Endometrial microvascular endothelial cells (primary cell): ENCODE measurements around the gene C17orf58. TPM values are rescaled to one million over a fixed set of nuclear protein-coding genes. Genes with fewer than 3 reads are reported as not detected.
"Not testable (repeated sequence)": the region's sequence is repeated elsewhere in the genome, so short reads cannot be mapped to it uniquely, and the experiment has no call there.

ENCODE experiments used
- in situ Hi-C: cut with HindIII; loops from 2 replicates; pipeline ENCODE4 v1.10.0; 2017; ENCODE audit warnings: low sequenced_read_pairs, low pct_unique_long_range_greater_than_20kb; ENCODE audit errors: inconsistent ontology term
- total RNA-seq: library from RNA; depleted of rRNA; stranded (reverse); fragments of >200 nt; gene quantifications from one replicate; pipeline ENCODE4 v1.2.3, GENCODE V29; 2015; ENCODE audit errors: inconsistent ontology term

C17orf58 gene
- total RNA-seq = 10.3 TPM

DNA sequence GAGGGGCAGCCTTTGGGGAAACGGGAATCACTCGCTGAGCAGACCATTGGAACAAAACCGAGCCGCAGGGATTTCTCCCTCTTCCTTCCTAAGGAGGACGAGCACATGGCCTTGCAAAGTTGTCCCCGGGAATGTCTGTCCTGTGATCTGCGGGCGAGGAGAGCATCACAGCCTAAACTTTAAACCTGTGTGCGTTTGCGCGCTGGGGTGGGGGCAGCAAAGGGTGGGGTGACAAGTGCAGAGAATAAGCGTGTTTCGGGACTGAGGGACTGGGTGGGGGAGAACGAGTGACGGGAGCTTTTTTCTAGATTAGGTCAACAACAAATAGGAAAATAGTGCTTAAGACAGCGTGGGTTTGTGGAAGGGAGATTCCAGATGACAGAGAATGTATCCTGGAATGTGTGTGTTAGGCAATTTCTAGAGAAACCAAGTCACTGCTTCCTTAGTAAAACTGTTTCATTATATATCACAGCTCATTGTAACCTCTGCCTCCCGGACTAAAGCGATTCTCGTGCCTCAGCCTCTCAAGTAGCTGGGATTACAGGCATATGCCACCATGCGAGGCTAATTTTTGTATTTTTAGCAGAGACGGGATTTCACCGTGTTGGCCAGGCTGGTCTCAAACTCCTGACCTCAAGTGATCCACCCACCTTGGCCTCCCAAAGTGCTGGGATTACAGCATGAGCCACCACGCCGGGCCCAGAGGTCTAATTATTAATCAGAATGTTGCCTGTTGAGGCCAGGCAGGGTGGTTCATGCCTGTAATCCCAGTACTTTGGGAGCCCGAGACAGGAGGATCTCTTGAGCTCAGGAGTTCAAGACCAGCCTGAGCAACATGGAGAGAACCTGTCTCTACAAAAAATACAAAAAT is at the start of gene C17orf58:
TSS of gene C17orf58 (minus strand) at position 169 of the 871 bp plus-strand sequence. CDS start 271 bp downstream, outside the sequence.
- in situ Hi-C loops = not testable (repeated sequence)

DNA sequence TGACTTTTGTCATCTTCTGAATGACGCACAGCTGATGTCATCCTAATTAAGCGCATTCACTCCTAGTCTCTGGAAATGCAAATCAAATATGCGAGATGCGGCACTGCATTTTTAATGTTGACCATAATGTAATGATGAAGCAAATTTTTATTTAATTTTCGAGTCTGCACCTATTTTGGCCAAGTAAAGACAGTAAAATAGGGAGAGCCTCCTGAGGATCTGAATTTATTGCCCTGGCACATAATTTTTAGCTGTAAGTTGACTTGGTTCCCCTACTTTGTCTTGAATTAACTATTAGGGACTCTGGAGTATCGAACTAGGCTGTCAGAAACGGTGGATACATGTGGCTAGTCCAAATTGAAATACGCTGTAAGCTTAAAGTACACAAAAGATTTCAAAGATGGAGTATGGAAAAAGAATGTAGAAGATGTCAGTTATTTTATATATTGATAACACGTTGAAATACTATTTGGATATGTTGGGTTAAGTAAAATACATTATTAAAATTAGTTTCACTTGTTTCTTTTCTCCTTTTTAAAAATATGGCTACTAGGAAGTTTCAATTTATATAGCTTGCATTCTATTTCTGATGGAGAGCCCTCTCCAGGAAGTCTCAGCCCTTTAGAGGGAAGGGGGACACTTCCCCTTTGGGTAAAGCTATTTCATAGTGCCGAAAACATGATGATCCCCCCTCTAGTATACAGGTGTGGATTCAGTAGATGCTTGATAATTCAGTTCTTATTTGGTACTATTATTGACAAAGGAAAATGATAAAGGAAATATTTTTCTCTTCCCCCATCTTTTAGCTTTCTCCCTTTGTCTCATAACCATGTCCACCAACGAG is 40.3 kb upstream of the C17orf58 start:
- in situ Hi-C loops = no loop called here

DNA sequence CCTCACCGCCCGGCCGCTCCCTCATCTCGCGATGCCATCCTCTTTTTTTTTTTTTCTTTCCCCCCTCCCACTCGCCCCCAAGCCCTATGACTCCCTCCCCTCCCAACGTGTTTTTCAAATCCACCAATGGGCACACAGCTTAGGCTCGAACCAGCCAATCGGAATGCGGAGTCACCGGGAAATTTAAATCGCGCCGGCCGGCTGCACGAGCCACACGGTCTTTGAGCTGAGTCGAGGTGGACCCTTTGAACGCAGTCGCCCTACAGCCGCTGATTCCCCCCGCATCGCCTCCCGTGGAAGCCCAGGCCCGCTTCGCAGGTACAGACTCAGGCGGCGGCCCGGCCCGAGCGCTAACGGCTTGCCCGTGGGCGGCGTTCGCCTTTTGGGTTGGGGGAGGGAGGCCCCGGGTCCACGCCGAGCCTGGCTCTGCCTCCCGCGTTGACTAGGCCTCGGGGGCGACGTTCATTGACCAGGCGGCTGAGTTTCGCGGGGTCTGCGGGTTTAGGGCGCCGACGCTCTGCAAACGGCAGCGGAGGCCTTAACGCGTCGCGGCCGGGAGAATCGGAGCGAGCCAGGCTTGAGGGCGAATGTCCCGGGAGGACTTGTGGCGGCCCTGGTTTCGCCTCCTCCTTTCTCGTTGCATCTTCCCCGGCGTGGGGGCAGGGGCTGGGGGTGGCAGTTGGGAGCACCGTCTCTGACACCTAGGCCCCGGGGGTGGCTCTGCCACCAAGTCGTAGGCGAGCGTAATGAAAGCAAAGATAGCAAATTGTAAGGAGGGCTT is 39.4 kb upstream of the C17orf58 start, which contains the start of gene KPNA2:
TSS of gene KPNA2 (plus strand) at position 213 of the 781 bp plus-strand sequence. CDS start 1,398 bp downstream, outside the sequence.
- in situ Hi-C loops = no loop called here

DNA sequence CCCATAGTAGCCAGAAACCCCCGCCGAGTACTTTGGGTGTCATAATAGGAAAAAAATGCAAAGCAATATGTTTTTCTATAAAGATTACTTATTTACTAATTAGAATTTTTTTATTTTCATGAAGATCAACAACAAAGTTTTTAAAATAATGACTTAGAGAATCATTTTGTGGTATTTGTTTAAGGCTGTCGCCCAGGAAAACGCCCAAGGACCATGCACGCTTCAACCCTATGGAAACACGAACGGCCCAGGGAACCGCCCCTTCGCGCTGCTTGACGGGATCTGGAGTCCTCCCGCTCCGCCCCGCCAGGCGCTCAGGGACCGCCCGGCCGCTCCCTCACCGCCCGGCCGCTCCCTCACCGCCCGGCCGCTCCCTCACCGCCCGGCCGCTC is 38.9 kb upstream of the C17orf58 start:
- in situ Hi-C loops = no loop called here

DNA sequence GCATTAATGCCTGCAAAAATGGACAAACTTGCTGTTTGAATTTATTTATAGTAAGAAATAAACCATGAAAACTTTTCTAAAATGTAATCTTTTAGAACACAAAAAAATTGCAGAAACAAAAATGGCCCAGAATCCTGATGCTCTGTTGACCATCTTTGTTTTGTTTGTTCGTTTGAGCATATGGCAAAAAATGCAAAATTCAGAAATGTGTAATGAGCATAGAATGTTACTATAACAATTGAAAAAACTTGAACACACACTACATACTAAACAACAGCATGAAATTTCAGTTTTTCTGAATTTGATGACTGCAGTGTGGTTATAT is 38.1 kb upstream of the C17orf58 start:
- in situ Hi-C loops = no loop called here

DNA sequence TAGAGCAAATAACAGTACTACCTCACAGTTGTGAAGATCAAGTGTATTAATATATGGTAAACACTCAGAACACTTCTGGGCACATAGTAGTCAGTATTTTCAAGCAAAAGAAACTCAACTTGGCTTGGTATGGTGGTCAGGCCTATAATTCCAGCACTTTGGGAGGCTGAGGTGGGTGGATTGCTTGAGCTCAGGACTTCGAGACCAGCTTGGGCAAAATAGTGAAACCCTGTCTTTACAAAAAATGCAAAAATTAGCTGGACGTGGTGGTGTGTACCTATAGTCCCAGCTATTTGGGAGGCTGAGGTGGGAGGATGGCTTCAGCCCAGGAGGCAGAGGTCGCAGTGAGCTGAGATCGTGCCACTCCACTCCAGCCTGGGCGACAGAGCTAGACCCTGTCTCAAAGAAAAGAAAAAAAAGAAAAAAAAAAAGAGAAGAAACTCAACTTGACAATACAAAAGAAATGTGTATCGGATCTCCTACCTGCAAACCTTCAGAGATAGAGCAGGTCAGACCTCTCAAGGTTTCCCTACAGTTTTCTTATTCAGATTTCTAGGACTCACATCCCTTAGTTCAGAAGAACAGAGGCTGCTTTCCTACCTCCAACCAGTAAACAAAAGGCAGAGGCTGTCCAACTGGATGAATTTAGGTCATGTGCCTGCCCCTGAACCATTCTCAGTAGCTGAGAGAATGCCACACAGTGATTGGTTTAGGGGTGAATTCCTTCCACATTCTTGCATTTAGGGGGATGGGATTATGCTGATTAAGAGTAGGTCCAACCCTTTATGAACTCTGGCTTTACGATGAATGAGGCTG is 37.6 kb upstream of the C17orf58 start:
- in situ Hi-C loops = no loop called here

DNA sequence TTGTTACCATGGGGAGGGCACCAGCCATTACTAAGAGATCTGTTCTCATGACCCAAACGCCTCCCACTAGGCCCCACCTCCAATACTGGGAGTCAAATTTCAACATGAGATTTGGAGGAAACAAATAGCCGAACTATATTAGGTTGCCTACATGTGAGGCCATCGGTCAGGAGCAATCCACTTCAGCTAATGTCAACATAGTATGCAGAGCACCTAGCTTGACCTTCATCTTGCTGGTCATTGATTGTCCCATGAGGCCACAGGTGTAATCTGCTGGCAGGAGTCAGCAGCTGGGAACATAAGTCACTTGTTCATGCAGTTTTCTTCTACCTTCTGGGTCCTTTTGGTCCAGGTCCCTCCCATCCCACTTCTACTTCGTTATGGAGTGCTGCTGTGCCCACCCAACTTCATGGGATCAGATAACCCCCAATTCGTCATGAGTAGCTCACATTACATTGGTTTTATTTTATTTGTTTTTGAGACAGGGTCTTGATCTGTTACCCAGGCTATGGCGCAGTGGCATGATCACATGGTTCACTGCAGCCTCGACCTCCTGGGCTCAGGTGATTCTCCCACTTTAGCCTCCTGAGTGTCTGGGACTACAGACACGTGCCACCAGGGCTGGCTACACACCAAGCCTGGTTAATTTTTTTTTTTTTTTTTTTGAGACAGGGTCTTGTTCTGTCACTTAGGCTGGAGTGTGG is 33.4 kb upstream of the C17orf58 start:
- in situ Hi-C loops = no loop called here

DNA sequence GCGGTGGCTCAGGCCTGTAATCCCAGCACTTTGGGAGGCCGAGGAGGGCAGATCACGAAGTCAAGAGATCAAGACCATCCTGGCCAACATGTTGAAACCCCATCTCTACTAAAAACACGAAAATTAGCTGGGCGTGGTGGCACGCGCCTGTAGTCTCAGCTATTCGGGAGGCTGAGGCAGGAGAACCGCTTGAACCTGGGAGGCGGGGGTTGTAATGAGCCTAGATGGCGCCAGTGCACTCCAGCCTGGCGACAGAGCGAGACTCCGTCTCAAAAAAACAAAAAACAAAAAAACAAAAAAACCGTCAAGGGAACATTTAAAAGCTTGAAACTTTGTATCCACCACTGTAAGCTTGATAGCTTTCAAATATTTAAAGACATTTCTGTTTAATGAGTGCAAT is 26.3 kb upstream of the C17orf58 start:
- in situ Hi-C loops = not testable (repeated sequence)

DNA sequence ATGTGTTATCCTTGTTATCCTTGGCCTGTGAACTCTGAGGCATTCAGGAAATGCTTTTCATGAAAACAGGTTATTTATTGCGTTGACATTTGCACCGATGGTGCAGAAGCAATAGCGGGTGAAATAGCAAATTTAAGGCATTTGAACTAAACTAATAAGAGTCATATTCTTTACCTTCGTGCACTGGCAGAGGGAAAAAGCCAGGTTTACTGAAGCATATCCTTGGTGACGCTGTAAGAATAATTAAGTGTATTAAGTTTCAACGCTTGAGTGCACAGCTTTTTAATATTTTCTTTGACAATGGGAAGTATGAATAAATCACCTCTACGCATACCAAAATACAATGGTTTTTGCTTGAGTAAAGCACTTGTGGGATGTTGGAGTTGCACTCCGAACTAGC is 25.7 kb upstream of the C17orf58 start:
- in situ Hi-C loops = no loop called here

DNA sequence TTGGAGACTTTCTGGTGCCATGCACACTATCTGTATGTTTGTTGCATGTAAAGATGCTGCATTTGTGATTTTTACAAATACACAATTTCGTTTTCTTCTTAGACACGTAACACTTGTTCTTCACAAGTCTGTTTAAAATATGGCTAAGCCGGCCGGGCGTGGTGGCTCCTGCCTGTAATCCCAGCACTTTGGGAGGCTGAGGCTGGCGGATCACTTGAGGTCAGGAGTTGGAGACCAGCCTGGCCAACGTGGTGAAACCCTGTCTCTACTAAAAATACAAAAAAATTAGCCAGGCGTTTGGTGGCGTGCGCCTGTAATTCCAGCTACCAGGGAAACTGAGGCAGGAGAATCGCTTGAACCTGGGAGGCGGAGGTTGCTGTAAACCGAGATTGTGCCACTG is 24.5 kb upstream of the C17orf58 start:
- in situ Hi-C loops = not testable (repeated sequence)

DNA sequence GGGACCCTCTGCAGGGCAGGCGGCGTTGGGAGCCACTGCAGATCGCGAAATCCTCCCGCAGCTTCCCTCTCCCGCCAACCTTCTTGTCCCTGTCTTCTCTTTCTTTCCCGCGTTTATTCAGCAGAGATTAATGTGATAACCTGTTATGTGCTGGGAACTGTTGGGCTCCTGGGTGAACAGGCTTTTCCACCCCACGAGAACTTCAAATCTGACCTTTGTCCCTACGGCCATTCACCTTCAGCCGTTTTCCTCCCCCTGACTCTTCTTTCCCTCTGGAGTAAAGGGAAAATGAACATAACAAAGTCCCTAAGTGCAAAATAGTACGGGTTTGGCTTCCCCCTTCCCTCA is 24.1 kb upstream of the C17orf58 start:
- in situ Hi-C loops = no loop called here

DNA sequence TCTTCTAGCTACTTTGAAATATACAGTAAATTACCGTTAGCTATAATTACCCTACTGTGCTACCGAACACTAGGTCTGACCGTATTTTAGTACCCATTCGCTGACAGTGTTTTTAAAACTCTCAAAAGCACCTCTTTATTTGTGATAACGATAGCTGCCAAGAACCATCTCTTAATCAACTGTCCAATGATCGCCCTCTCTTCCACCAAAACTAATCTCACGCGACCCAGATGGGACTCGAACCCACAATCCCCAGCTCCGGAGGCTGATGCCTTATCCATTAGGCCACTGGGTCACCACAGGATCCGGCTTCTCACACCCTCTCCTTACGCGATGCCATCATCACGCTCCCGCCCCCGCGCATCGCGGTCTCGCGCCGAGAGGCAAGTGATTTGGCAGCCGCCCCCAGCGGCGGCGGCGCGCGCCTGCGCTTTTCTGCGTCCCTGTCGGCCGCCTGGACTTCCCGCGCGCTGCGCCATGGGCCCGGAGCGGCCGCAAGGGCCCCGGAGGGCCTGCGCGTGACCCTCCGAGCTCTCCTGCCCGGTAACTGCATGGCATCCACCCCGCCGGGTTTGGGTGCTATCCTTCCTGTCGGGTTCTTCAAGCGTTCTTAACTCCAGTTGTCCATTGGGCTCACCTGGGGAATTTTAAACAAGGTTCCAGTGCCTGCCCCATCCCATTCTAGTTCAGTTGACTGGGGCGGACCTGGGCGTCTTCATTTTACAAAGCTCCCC is 23.6 kb upstream of the C17orf58 start:
- in situ Hi-C loops = no loop called here

DNA sequence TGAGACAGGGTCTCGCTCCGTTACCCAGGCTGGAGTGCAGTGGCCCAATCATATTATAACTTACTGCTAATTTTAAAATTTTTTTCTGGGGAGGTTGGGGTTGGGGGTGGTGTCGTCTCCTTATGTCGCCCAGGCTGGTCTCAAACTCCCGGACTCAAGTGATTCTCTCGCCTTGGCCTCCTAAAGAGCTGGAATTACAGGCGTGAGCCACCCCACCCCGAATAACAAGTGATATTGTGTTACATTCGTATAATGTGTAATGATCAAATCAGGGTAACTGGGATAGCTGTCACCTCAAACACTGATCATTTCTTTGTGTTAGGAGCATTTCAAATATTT is 23.0 kb upstream of the C17orf58 start:
- in situ Hi-C loops = no loop called here

DNA sequence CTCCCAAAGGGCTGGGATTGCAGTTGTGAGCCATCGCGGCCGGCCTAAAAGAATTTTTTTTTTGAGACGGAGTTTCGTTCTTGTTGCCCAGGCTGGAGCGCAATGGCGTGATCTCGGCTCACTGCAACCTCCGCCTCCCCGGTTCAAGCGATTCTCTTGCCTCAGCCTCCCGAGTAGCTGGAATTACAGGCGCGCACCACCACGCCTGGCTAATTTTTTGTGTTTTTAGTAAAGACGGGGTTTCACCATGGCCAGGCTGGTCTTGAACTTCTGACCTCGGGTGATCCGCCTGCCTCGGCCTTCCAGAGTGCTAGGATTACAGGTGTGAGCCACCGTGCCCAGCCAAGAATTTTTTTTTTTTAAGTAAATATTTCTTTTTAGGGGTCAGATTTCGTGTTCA is 22.2 kb upstream of the C17orf58 start:
- in situ Hi-C loops = not testable (repeated sequence)

DNA sequence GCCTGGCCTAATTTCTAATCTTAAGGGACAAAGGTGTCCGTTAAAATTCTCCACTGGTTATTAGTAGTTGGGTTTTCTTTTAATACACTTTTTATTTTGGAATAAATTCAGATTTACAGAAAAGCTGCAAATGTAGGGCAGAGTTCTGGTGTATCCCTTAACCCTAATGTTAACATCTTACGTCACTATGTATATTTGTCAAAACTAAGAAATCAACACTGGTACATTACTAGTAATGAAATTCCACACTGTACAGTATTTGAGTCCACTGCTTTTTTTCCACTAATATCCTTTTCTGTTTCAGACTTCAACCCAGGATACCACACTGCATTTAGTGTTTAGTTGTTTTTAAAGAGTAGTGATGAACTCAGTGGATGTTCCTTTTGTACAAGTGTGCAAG is 20.6 kb upstream of the C17orf58 start:
- in situ Hi-C loops = no loop called here

DNA sequence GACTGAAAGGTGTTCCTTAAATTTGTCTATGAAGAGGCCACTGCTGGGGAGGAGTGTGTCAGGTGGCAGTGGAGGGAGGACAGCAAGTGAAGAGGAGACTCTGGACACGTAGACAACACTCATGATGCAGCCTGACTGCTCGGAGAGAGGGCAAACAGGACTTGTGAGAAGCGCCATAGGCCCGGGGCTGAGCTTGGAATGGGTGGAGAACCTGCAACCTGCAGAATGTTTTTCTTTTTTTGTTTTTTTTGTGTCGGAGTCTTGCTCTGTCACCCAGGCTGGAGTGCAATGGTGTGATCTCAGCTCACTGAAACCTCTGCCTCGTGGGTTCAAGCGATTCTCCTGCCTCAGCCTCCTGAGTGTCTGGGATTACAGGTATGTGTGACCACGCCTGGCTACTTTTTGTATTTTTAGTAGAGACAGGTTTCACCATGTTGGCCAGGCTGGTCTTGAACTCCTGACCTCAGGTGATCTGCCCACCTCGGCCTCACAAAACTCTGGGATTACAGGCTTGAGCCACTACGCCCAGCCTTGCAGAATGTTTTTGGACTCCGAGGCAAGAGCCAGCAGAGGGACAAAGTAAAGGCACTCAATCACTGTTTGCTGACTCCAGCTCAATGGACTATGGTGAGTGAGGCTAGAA is 18.9 kb upstream of the C17orf58 start:
- in situ Hi-C loops = no loop called here

DNA sequence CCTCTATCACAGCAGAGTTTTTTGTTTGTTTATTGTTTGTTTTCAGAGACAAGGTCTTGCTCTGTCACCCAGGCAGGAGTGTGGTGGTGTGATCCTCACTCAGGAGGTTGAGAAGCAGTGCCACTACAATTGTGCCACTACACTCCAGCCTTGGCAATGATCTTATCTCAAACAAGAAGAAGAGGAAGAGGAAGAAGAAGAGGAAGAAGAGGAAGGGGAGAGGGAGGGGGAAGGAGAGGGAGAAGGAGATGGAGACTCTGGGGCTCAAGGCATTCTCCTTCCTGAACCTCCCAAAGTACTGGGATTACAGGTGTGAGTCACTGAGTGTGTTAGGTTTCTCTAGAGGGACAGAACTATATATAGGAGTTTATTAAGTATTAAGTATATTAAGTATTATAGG is 17.1 kb upstream of the C17orf58 start:
- in situ Hi-C loops = no loop called here
